ENCODE measurements around the gene ZNF445. TPM values are rescaled to one million over a fixed set of nuclear protein-coding genes. Genes with fewer than 3 reads are reported as not detected.
A peak's percentile ranks its signal among the peaks of the same experiment; 100 is the strongest.

ZNF445 gene
- total RNA-seq, 1 donor from 2014 or later, result 28.3 TPM

DNA sequence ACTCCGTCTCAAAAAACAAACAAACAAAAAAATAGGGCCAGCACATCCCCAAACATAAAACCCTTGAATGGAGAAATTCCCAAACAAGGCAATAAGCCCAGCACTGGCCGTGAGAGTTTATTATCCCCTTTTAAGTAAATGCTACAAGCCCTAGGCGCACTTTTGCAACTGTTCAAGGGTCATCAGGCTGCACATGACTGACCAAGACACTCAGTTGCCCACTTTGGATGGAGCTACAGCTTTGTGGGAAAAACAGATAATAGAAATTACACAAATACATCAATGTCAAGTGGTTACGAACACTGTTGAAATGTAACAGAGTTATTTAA is 33.7 kb upstream of the ZNF445 start:
- Histone ChIP-seq H3K27ac (peak overlapping the region; percentile 86), H3K4me2 (peak overlapping the region; percentile 83), H3K4me1 (peaks cover 11% of the 10 kb centered on the region), H3K9ac (peak overlapping the region; percentile 77), H3F3A (ENCODE audit: low read depth) (peaks cover 19% of the 10 kb centered on the region), H3K79me2 (ENCODE audit: low read depth) (peaks cover 42% of the 10 kb centered on the region), H2AFZ (replicated peaks) (peak overlapping the region; percentile 87), H3K36me3 (peaks cover 1% of the 10 kb centered on the region), H3K4me3 (peak overlapping the region; percentile 72), H3K9me3 (ENCODE audit: low read depth) (no peaks in the 10 kb centered on the region), H3K27me3 (no peaks in the 10 kb centered on the region), H4K20me1 (ENCODE audit: low read depth) (peaks cover 5% of the 10 kb centered on the region)
- peak; percentile 19 for DNase-seq (ENCODE audit: low spot score)
- peak overlapping the region; percentile 93 for H3K4me3 Mint-ChIP-seq
- TF ChIP-seq, protein P1, sequence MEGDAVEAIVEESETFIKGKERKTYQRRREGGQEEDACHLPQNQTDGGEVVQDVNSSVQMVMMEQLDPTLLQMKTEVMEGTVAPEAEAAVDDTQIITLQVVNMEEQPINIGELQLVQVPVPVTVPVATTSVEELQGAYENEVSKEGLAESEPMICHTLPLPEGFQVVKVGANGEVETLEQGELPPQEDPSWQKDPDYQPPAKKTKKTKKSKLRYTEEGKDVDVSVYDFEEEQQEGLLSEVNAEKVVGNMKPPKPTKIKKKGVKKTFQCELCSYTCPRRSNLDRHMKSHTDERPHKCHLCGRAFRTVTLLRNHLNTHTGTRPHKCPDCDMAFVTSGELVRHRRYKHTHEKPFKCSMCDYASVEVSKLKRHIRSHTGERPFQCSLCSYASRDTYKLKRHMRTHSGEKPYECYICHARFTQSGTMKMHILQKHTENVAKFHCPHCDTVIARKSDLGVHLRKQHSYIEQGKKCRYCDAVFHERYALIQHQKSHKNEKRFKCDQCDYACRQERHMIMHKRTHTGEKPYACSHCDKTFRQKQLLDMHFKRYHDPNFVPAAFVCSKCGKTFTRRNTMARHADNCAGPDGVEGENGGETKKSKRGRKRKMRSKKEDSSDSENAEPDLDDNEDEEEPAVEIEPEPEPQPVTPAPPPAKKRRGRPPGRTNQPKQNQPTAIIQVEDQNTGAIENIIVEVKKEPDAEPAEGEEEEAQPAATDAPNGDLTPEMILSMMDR (IDR thresholded peaks at IDR 0.05), result no peak
- TF ChIP-seq EZH2phosphoT487 (IDR thresholded peaks at IDR 0.05) (no peak), EZH2 (IDR thresholded peaks at IDR 0.05) (no peak)
- H3K27me3 Mint-ChIP-seq (ENCODE audit: insufficient read depth, low read depth), result peaks cover 8% of the 10 kb centered on the region
- peaks cover 18% of the 10 kb centered on the region for H3K9me3 Mint-ChIP-seq
- H3K27ac Mint-ChIP-seq, result peak overlapping the region; percentile 99
- peaks cover 25% of the 10 kb centered on the region for H3K4me1 Mint-ChIP-seq
- H3K36me3 Mint-ChIP-seq, result peaks cover 22% of the 10 kb centered on the region

DNA sequence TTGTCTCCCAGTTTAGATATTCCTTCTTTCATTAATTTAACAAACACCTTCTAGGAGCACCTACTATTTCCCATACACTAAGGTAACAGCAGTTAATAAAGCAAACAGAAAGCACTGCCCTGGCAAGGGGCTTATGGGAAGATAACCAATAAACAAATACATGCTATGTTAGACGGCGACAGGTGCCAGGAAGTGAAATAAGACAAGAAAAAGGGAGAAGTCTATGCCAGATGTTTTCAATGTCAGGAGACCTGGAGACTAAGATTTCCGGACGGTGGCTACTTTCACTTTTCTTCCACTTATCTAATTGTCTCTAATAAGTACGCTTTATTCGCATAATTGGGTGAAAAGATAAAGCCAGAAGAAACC is 32.5 kb upstream of the ZNF445 start:
- Histone ChIP-seq H4K20me1 (ENCODE audit: low read depth) (peaks cover 5% of the 10 kb centered on the region), H3K9ac (peak overlapping the region; percentile 77)

DNA sequence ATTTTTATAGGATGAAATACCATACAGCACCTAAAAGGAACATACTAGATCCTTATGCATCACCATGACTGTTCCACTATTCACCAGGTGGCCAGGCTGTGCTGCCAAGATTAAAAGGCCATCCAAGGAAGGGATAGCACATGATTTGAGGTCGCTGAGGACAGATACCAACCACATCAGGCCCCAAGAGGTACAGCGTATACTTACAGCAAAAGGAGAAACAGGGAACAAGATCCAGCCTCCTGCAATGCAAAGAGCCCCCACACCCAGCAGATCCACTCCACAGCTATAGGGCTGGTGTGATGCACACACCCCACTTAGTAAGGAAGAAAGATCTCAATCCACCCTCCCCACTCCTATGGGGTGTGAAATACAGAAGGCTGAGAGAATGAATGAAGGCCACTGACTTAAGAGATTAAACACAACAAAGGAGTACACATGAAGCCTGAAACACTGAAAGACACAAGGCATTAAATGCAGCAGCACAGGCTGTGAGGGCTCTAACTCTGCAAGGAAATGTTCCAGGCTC is 32.0 kb upstream of the ZNF445 start:
- TF ChIP-seq, protein P1 (IDR thresholded peaks at IDR 0.05), result no peak
- TF ChIP-seq EZH2phosphoT487 (IDR thresholded peaks at IDR 0.05), result no peak
- no peak for TF ChIP-seq EZH2 (IDR thresholded peaks at IDR 0.05)
- Mint-ChIP-seq H3K9me3 (peaks cover 30% of the 10 kb centered on the region), H3K4me1 (peaks cover 25% of the 10 kb centered on the region), H3K36me3 (peaks cover 34% of the 10 kb centered on the region), H3K4me3 (peak overlapping the region; percentile 93), H3K27me3 (ENCODE audit: insufficient read depth, low read depth) (peaks cover 5% of the 10 kb centered on the region), H3K27ac (peak overlapping the region; percentile 92)
- Histone ChIP-seq H3K27ac (no peak overlapping the region), H3F3A (ENCODE audit: low read depth) (peaks cover 19% of the 10 kb centered on the region), H3K4me2 (peak overlapping the region; percentile 83), H3K4me1 (peaks cover 11% of the 10 kb centered on the region), H3K4me3 (peak overlapping the region; percentile 72), H3K79me2 (ENCODE audit: low read depth) (peaks cover 60% of the 10 kb centered on the region), H3K9ac (no peak overlapping the region), H3K36me3 (peaks cover 8% of the 10 kb centered on the region), H2AFZ (replicated peaks) (no peak overlapping the region), H3K27me3 (no peaks in the 10 kb centered on the region), H3K9me3 (ENCODE audit: low read depth) (no peaks in the 10 kb centered on the region), H4K20me1 (ENCODE audit: low read depth) (peaks cover 5% of the 10 kb centered on the region)
- DNase-seq (ENCODE audit: low spot score), result peak; percentile 56

More for the DNA sequence above, 32.5 kb upstream of the ZNF445 start:
- H3K4me3 Mint-ChIP-seq, result peak overlapping the region; percentile 93
- no peaks in the 10 kb centered on the region for H3K27me3 ChIP-seq
- no peak overlapping the region for H3K27ac ChIP-seq
- DNase-seq (ENCODE audit: low spot score), result no peak
- H3K36me3 Mint-ChIP-seq, result peaks cover 33% of the 10 kb centered on the region
- H3K9me3 Mint-ChIP-seq, result peaks cover 30% of the 10 kb centered on the region
- peaks cover 19% of the 10 kb centered on the region for H3F3A ChIP-seq (ENCODE audit: low read depth)
- peak overlapping the region; percentile 48 for H2AFZ ChIP-seq (replicated peaks)
- H3K9me3 ChIP-seq (ENCODE audit: low read depth), result no peaks in the 10 kb centered on the region
- peaks cover 8% of the 10 kb centered on the region for H3K36me3 ChIP-seq
- peak overlapping the region; percentile 72 for H3K4me3 ChIP-seq
- H3K27me3 Mint-ChIP-seq (ENCODE audit: insufficient read depth, low read depth), result peaks cover 6% of the 10 kb centered on the region
- no peak for TF ChIP-seq EZH2 (IDR thresholded peaks at IDR 0.05)
- TF ChIP-seq, protein P1 (IDR thresholded peaks at IDR 0.05), result no peak
- no peak for TF ChIP-seq EZH2phosphoT487 (IDR thresholded peaks at IDR 0.05)
- peak overlapping the region; percentile 92 for H3K27ac Mint-ChIP-seq
- peaks cover 25% of the 10 kb centered on the region for H3K4me1 Mint-ChIP-seq
- peaks cover 11% of the 10 kb centered on the region for H3K4me1 ChIP-seq
- peak overlapping the region; percentile 83 for H3K4me2 ChIP-seq
- H3K79me2 ChIP-seq (ENCODE audit: low read depth), result peaks cover 54% of the 10 kb centered on the region

Measured in neural progenitor cell (in vitro differentiated cells).